Germinal center (tissue), 1 donor: ENCODE results near the gene P3H2.
"Not testable (repeated sequence)": the region's sequence is repeated elsewhere in the genome, so short reads cannot be mapped to it uniquely, and the experiment has no call there.

Source experiments
- DNase-seq: peaks from one replicate; pipeline ENCODE4 v3.0.0; 2012; ENCODE audit warnings: mixed read lengths, low spot score

P3H2 gene

DNA sequence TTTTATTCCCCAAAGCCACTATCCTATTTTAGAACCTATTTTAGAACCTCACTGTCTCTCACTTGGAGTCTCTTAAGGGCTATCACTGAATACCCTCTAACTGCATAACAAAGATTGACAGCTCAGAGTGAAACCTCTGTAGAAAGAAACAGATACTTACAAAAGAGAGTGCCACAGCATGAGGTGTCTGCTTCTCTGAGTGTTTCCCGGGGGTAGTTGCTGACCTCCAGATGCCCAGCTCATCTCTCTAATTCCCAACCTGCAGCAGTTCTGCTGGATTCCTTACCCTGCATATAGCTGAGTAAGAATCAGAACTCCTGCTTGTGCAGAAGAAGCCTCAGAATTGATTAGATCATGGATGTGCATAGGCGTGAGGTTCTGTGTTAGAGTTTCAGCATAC is 34.5 kb downstream of the P3H2 start:
- DNase-seq, result no peak

DNA sequence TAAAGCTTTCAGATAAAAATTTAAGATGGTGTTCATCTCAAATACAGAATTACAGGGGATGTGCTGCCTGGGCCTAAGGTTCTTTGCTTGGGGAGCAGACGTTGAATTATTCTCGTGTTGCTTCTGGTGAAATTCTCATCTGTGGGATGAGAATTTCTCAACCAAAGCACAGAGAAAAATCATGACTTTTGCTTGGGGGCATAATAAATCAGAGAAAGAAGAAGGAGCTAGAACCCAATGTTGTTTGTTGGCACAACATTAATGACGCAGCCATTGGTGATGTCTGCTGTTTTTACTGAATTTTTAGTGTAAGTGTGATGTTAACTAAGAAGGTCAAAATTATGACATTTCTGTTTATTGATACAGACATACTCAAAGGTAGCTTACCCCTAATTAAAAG is 35.7 kb downstream of the P3H2 start:
- DNase-seq, result no peak

DNA sequence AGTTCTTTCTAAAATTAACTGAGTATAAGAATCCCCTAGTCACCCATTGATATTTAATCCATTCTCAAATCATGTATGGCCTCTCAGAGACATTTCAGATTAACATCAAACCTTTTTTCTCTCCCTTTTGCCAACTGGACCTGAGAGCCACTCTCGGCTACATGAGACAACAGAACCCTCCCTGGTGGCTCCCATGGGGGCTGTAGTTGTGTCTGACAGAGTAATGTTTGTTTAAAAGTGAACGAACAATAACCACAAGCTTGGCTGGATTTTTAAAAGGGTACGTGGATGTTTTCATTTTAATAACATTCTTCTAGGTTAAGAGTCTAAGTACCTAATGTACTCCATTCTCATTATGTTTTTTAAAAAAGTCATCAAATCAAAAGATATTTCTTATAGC is 37.1 kb downstream of the P3H2 start:
- no peak for DNase-seq

DNA sequence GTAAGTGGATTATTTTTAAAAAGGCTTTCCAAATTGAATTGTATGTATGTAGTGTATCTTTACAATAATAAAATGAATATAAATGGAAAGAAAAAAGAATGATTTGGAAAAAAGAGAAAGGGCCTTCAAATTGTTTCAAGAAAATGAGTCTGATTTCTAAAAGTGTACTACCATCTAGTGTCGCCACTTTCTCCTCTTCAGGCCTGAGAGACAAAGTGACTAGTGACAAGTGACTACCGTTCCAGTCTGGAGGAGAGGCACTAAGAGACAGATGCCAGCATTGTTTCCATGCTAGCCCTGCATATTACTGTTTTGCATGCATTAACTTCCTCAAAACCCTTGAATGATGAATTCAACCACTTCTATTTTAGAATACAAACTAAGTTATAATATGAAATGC is 39.3 kb downstream of the P3H2 start:
- no peak for DNase-seq

DNA sequence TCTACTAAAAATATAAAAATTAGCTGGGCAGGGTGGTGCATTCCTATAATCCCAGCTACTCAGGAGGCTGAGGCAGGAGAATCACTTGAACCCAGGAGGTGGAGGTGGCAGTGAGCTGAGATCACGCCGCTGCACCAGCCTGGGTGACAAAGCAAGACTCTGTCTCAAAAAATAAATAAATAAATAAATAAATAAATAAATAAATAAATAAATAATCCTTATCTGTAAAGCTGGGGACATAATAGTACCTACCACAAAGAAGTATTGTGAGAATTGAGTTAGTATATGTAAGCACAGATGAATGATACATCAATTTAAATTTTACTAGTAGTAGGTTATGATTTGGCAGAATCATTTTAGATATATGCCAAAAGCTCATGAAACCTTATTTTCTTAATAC is 41.5 kb downstream of the P3H2 start:
- DNase-seq, result not testable (repeated sequence)

DNA sequence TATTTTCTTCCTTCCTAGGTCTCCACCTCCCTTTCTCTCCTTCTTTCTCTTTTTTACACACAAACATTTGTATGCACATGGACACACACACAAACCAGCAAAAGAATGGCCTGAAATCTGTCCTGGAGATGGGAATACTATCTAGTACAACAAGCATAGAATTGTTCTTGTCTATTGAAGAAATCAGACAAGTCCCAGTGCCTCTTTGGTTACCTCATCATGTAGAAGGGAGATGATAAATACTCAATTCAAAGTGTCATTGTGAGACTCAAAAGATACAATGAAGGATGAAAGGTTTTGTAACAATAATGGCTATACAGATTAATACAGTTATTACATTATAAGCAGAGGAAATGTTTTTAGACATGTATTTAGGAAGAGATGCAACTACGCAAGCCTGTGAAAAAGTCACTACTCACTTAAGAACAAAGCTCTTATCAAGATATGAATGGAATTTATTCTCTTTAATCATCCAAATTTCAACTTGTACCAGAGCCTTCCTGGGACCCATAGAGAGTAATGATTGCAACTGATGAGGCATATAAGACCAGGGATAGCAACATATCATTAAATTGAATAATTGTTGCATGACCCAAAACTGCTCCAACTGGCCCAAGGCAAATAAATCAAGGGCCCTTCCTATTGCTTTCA is 43.2 kb downstream of the P3H2 start:
- no peak for DNase-seq

DNA sequence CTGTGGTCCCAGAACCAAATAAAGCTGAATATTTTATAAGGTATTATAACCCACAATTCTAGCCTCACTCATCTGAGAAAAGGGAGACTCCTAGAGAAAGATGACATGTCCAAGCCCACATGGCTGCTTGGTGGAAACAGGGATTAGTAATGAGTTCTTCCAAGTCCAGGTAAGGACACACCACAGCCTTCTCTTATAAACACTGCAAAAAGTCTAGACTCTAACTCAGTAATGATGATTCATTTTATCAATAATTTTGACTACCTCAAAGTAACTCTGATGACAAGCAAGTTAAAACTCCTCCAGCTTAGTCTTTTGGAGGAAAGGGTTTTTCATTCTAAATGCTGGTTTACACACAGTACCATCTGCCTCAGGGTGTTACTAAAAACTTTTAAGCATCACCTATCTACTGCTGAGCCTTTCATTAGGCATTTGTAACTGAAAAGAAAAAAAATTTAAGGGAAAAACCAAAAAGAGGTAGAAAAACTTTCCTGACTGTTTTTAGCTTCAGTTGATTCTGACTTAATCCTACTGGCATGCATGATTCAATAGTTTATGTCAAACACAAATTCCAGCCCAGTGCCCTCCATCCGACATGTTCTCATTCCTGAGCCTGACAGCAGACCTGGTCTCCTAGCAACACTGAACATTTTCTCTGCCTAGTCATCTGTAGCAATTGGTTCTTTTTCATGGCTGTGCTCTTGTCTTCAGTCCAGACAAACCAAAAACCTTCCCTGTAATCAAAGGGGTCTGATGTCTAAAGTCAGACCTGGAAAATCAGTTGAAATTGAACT is 43.9 kb downstream of the P3H2 start:
- no peak for DNase-seq

DNA sequence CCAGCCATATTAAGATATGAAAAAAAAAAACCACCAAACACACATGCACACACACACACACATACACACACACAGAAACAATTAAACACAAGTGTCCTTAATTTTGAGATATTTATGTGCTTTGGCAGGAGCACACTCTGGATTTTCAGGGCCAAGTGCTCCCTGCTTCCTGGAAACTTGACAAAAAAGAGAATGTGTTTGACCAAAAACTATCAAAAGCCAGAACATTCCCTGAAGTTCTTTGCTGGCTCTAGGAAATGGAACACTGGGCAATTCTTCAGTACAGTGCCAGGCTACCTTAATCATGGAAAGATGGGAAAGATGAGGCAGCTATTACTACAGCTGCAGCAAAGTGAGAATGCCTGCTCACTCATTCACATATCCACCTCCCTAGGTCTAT is 44.6 kb downstream of the P3H2 start:
- DNase-seq, result no peak

DNA sequence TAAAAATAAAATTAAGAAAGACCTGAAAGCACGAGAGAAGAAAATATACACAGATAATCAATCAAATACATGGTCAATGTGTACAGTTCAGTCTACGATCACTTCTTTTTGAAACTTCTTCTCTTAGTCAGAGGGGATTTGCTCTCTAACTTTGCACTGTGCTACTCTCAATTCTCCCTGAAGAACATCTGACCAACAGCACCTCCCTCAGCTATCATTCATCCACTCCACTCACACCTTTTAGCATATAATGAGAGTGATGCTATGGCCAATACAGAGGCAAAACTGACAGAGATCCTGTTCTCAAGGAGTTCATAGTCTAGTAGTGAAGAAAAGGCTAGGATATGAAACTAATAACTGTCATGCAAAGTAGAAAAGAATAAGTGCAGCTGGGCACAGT is 45.9 kb downstream of the P3H2 start:
- no peak for DNase-seq

DNA sequence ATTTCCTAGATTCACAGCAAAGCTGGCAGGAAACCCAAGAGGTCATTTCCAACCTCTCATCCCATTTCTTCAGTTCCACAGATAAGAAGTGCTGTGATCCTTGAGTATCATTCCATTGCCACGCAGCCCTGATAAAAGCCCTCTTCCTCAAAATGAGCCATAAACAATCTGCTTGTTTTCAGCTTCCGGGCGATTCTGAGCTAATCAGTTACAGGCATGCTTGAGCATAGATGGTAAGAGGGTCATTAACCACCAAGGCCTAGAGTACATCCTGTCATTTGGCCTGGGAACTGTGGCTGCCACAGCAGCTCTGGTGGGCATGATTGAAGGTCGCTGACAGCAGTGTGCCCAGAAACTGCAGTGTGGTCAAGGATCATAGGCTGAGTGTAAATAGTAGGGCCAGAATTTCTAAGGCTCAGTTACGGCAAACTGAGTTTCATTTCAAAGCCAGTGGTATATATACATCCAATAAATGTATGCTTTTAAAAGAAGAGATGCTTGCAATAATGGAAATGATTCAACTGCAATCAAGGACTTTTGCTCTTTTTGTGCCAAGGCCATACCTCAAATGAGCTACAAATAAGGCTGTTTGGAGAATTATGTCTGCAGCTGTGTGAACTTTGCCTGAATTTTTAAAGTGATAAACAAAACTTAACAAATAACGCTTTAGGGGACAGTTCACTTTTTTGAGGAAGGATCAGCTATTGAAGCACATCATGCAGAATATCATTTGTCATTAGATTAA is 47.3 kb downstream of the P3H2 start:
- no peak for DNase-seq

DNA sequence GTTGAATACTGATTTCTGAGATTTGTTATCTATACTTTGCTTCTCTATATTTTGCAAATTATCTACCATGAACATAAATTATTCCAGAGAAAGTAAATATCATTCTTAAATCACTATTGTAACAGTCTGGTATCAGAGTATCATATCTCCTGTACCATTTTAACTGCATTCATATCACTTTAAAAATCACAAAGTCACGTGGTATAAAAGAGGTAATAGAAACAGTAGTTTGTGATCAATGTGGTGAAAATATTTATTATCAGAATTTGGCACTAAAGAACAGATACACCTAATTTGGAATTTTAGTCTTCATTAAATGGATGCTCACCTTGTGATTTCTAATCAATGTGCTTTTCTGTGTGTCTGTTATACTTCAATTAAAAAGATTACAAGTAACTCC is 47.8 kb downstream of the P3H2 start:
- no peak for DNase-seq

DNA sequence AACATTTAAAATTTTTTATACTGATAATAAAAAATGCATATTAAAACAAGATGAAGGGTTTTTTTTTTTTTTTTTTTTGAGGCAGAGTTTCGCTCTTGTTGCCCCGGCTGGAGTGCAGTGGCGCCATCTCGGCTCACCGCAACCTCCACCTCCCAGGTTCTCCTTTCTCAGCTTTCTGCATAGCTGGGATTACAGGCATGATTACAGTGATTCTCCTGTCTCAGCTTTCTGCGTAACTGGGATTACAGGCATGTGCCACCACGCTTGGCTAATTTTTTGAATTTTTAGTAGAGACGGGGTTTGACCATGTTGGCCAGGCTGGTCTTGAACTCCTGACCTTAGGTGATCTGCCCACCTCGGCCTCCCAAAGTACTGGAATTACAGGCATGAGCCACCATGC is 48.8 kb downstream of the P3H2 start:
- DNase-seq, result not testable (repeated sequence)

DNA sequence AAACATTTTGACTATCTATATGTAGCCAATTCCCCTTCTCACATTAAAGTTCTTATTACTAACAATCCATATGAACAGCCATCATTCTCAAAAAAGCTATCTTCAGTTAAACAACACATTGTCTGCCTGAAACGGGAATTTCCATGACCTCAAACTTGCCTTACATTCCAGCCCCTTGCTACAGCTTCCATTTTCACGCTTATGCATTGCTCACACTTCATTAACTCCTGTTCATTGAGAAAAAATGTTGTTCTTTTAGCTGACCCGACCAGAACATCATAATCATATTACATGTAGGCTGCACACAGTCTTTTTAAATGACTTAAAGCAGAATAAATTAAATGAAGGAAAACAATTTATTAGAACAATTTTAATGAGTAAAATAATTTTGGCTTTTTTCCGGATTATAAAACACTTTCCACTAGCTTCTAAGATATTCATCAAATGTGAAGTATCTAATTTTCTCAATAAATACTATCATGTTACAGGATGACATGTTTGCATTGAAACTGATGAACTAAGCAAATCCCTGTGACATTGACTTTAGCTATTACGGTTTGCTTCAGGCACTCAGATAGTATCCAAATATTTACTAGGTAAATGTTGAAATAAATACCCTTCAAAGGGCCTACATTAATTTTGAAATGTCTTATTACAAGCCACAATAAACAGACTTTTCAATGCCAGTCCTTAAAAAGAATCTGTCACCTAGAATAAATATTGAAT is 49.9 kb downstream of the P3H2 start:
- no peak for DNase-seq

DNA sequence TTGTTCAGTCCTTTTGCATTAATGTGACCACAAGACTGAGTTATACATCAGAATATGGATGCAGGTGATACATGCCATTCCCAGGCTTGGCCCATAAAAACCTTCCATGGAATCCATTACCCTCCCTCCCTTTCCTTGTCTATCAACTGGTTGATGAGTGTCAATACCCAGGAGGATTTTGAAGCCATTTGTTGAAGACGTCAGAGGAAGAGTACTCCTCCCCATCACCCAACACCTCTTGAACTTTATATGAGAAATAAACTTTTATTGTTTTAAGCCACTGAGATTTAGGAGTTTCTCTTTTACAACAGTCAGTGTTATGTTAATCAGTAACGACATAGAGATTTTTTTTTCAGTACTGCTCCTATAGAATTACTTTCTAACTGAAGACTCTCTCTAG is 55.5 kb downstream of the P3H2 start:
- DNase-seq, result no peak

DNA sequence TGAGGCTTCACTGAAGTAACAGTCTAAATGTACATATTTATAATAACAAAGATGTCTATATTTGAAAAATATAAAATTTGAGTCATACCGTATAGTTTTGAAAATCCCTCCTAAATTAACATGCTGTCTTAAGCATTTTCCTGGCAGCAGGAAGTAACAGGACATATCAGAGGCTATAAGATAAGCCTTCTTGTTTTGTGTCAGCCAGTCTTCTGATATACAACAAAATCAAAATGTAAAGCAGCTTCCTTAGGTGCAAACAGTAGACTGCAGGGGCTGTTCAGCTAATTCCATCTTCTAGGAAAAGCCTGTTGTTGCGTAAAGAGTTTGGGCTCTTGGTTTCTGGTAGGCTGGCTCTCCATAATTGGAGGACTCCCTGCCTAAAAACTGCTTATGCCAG is 56.0 kb downstream of the P3H2 start:
- no peak for DNase-seq

DNA sequence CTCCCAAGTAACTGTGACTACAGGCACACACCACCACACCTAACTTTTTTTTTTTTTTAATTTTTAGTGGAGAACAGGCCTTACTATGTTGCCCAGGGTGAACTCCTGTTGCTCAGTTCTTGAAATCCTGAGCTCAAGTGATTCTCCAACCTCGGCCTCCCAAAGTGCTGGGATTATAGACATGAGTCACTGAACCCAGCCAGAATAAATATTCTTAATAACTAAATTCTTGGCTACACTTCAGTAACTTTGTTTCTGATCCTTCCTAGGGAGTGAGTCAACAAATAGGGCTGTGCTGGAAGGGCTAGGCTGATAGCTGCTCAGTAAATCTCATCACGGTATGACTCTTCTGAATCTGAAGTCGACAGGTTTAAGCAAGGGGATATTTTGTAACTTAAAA is 56.6 kb downstream of the P3H2 start:
- no peak for DNase-seq

DNA sequence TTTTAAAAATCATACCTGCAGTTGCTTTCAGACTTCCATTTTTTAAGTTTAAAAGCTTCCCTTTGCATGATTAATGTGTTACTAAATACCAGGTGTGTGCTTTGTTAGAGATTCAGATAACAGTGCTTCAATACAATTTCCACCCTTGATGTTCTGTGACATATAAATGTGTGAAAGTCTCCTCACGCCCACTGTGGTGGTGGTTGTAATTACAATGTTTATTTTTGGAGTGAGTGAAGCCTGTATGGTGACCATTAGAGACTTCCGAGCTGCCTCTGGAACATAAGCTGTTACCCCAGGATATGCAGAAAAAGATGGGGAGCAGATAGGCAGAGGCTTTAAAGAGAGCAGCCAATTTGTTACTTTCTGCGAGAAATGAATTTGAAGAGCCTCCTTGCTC is 57.2 kb downstream of the P3H2 start:
- DNase-seq, result no peak

DNA sequence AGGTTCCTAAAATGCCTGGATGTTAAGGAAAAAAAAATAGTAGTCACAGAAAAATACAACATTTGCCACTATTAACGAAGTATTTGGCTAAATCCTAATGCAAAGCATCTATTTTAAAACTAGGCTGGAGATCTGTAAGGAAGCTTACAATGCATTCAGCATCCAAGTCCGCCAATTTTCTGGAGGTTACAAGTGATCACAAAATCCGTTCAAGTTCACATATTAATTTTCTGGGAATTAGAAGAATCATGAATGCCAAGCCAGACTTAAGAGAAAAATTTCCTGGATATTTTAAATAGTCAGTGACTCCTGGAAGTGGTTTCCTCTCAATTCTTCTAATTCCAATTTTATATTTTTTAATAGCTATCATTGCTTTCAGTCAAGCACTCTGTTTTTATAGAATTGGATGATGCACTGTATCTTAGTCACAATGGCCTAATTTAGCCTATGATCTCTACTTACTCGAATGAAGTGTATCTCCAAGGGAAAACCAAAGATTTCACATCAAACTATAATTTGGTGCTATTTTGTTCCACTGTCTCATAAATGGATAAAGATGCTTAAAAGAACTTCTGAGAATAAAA is 60.4 kb downstream of the P3H2 start:
- no peak for DNase-seq

DNA sequence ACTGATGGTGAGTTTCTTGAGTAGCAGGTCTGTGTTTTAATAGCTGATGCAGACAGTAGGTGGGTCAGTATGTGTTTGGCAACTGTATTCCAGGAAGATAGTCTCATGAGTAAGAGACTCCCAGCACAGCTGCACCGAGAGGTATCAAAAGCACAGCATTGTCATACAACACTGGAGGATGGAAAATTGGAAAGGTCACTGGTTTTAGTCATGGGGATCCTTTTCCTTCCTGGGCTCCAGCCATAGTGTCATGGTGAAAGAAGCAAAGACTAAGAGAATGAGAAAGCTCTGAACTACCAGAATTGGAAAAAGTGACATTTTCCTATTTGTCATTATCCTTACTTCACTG is 61.5 kb downstream of the P3H2 start:
- no peak for DNase-seq

DNA sequence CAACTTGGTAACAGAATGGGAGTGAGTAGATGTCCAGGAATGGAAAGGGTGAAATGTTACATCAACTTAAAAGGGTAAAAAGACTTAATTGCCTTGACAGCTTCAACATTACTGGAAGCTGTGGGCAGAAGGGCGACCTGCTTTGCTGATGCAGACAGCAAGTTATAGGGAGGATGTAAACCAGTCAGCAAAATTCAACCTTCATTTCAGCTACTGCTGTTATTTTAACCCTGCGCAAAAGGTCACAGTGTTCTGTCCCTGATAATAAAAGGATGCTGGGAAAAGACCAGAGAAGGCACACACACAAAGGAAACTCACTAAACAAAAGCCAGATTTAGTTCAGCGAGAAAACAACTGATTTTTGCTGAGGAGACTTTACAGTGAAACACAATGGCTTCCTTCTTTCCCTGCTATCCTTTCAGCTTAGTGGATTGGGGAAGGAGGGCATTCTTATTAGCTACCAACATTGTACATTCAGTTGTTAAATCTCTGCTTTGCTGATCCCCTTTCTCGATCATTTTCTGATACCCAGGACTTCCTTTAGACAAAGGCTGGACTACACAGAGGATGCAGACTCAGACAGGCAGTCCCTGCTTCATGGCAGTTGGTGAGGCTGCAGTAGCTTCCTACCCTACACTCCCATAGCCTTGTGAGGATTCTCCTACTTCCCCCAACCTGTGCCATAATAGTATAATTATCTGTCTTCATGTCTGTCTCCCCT is 62.0 kb downstream of the P3H2 start:
- DNase-seq, result no peak

DNA sequence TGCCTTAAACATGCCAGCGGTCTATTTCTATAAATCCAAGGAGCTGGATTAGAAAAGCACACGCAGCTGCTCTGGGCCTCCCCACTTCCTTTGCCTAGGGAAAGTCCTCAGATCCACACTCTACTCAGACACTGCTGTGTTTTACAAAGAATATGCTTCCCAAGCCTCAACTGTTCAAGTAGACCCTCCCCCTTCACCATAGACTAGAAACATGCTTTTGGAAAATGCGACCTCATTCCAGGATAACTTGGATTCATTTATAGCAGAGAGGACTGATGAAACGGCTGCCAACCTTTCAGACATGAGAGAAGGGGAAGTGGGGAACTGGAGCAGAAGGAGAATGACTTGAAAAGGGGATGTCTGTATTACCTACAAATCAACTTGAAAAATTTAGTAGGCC is 64.0 kb downstream of the P3H2 start:
- no peak for DNase-seq

DNA sequence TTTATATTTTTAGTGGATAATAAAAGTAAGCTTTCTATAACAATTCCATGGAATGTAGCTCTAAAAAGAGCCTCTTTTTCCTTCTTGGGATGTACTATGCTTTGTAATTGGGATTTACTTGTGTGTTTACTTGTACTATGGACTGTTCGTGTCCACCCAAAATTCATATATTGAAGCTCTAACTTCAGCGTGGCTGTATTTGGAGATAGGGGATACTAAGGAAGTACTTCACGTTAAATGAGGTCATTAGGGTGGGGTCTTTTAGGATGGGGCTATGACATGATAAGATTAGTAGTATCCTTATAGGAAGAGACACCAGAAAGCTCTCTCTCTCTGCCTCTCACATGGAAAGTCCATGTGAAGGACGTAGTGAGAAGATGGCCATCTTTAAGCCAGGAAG is 64.9 kb downstream of the P3H2 start:
- no peak for DNase-seq
